ENCODE data around the gene UTS2B. TPM values are rescaled to one million over a fixed set of nuclear protein-coding genes. Genes with fewer than 3 reads are reported as not detected.

UTS2B gene
- polyA plus RNA-seq, 1 experiment = 0.40 TPM

DNA sequence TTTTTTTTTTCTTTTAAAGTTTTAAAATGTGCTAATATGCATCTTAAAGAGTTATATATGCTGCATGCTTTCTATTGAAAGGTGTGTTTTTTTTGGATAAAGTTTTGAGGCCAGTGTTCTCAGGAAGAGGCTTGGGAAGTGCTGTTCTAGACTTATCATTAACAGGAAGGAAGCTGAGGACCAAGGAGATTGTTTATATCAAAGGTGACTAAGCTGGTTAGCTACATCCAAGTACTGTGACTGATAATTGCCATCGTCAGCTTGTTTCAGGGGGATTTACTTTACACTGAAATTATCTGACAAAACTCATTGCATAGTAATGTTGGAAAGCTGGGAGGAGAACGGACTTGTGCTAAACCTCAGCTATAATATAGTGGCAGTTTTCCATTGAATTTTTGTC, 36.3 kb upstream of the UTS2B start:
- H3K36me3 ChIP-seq (ENCODE audit: control insufficient read depth, insufficient read depth, low read length) = peaks cover 3% of the 10 kb centered on the region
- no peak overlapping the region for H3K4me3 ChIP-seq (ENCODE audit: low read depth, low read length)
- ChIA-PET POLR2A (no interaction called here), CTCF (interaction anchor here (0.6 kb wide), 2 partner anchors 234 to 852 kb away, joined by 3 read pairs; no protein-coding TSS in a partner anchor)
- no peaks in the 10 kb centered on the region for H3K27me3 ChIP-seq (ENCODE audit: control insufficient read depth, insufficient read depth, low read length)
- DNase-seq (ENCODE audit: low read depth) = no peak
- no peak for TF ChIP-seq CTCF (IDR thresholded peaks at IDR 0.05; ENCODE audit: insufficient read depth, low read depth, low read length)

- no peak for TF ChIP-seq CTCF (IDR thresholded peaks at IDR 0.05; ENCODE audit: insufficient read depth, low read depth, low read length)
- ChIA-PET CTCF (no interaction called here), POLR2A (no interaction called here)
- DNase-seq (ENCODE audit: low read depth) = no peak
- H3K27me3 ChIP-seq (ENCODE audit: control insufficient read depth, insufficient read depth, low read length) = no peaks in the 10 kb centered on the region
- no peak overlapping the region for H3K4me3 ChIP-seq (ENCODE audit: low read depth, low read length)
- peaks cover 9% of the 10 kb centered on the region for H3K36me3 ChIP-seq (ENCODE audit: control insufficient read depth, insufficient read depth, low read length)
Measured at GRCh38 chr3:191363221-191363620, 32.9 kb upstream of the UTS2B start.

DNA sequence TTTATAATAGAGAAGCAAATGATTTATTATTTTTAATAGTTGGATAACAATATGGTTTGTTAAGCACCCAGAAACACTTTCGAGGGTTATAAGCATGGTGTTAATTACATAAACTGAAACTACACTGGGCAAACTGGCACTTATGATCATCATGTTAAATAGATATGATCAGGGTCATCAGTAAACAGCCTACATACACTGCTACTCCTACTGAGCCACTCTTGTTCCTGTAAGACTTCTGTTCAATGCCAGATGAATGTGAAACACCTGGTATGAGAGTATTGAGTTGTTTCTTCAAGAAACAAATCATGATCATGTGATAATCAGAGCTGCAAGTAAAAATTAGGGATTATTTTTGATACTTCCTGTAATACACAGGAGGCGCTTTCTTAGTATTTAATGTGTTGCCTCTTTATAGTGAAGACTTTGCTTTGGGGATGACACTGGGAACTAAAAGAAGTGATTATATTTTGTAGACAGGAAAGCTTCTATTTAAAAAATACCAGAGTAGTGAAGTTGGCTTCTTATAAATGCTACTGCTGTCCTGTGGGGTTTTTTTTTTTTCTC, 32.3 kb upstream of the UTS2B start:
- peaks cover 9% of the 10 kb centered on the region for H3K36me3 ChIP-seq (ENCODE audit: control insufficient read depth, insufficient read depth, low read length)
- no peak for DNase-seq (ENCODE audit: low read depth)
- no peaks in the 10 kb centered on the region for H3K27me3 ChIP-seq (ENCODE audit: control insufficient read depth, insufficient read depth, low read length)
- H3K4me3 ChIP-seq (ENCODE audit: low read depth, low read length) = no peak overlapping the region
- ChIA-PET CTCF (interaction anchor here (1.2 kb wide), 1 partner anchor 13 kb away, joined by 4 read pairs; no protein-coding TSS in a partner anchor), POLR2A (no interaction called here)
- TF ChIP-seq CTCF (IDR thresholded peaks at IDR 0.05; ENCODE audit: insufficient read depth, low read depth, low read length) = no peak

- DNase-seq (ENCODE audit: low read depth) = no peak
- POLR2A ChIA-PET = no interaction called here
- H3K27me3 ChIP-seq (ENCODE audit: control insufficient read depth, insufficient read depth, low read length) = no peaks in the 10 kb centered on the region
- no peak overlapping the region for H3K4me3 ChIP-seq (ENCODE audit: low read depth, low read length)
- no peak for TF ChIP-seq CTCF (IDR thresholded peaks at IDR 0.05; ENCODE audit: insufficient read depth, low read depth, low read length)
- CTCF ChIA-PET = interaction anchor here (0.7 to 1.2 kb wide), 3 partner anchors 9 to 115 kb away, joined by 4 read pairs; no protein-coding TSS in a partner anchor
- H3K36me3 ChIP-seq (ENCODE audit: control insufficient read depth, insufficient read depth, low read length) = peaks cover 9% of the 10 kb centered on the region
Measured at GRCh38 chr3:191362037-191362436, 31.7 kb upstream of the UTS2B start.

DNA sequence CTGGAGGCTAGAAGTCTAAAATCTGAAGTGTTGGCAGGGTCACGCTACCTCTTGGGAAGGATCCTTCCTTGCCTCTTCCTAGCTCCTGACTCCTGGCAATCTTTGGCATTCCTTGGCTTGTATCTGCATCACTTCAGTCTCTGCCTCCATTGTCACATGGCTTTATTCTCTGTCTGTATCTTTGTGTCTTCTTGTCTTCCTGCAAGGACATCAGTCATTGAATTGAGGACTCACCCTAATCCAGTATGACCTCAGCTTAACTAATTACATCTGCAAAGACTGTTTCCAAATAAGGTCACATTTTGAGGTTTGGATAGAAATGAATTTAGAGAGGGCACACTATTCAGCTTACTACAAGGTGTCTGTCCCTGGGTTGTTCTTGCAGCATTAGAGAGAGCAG, 31.1 kb upstream of the UTS2B start:
- DNase-seq (ENCODE audit: low read depth) = no peak
- H3K4me3 ChIP-seq (ENCODE audit: low read depth, low read length) = no peak overlapping the region
- no peaks in the 10 kb centered on the region for H3K27me3 ChIP-seq (ENCODE audit: control insufficient read depth, insufficient read depth, low read length)
- no peak for TF ChIP-seq CTCF (IDR thresholded peaks at IDR 0.05; ENCODE audit: insufficient read depth, low read depth, low read length)
- ChIA-PET CTCF (interaction anchor here (0.7 to 2.2 kb wide), 4 partner anchors 8 to 115 kb away, joined by 4 to 7 read pairs (median 4); no protein-coding TSS in a partner anchor), POLR2A (no interaction called here)
- peaks cover 9% of the 10 kb centered on the region for H3K36me3 ChIP-seq (ENCODE audit: control insufficient read depth, insufficient read depth, low read length)
